ENCODE results near the gene NCAPG.

Gene NCAPG

DNA sequence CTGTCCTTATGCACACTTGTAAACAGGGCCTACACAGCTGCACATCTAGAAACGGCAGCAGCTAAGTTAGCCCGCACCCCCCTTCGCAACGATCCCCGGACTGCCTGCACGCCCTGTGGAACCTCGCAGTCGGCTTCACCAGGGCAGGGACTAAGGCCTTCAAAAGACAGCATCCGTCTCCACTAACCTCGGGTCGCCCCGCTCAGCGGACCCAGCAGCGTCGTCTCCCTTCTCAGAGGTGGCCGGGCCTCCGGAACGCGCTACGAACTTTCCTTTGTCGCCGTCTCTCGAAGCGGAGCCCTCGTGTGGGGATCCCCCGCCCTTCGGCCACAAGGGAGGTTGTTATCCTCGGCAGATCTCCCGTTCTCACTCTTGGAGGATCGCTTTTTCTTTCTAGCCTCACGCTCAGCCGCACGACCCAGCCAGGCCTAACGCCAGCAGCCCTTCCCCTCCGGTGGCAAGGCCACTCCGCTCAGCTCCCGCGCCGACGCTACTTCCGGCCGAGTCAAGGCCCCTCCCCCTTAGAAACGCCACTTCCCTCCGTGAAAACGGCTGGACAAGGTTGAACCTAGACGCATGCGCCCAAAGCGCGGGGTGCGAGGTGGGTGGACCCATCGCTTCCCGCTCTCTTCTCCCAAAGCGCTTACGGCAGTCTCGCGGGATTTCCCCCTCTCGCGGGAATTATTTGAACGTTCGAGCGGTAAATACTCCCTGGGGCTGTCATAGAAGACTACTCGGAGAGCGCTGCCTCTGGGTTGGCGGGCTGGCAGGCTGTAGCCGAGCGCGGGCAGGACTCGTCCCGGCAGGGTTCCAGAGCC lies at the start of gene NCAPG, which contains the start of gene DCAF16:
TSS of gene NCAPG (plus strand) at position 720 of the 818 bp plus-strand sequence. CDS start 99 bp downstream, outside the sequence.
TSS of gene DCAF16 (minus strand) at position 498 of the 818 bp plus-strand sequence. CDS start 6,616 bp downstream, outside the sequence.
- peak; percentile 98 for DNase-seq

GRCh38 chr4:17761062-17761461 lies 49.7 kb upstream of the NCAPG start:
- DNase-seq, result no peak

GRCh38 chr4:17762726-17763125 lies 48.1 kb upstream of the NCAPG start:
- DNase-seq, result peak; percentile 51

GRCh38 chr4:17763416-17763815 lies 47.4 kb upstream of the NCAPG start:
- DNase-seq, result peak; percentile 22

GRCh38 chr4:17763931-17764330 lies 46.8 kb upstream of the NCAPG start:
- peak; percentile 74 for DNase-seq

- no peak for DNase-seq
Measured at GRCh38 chr4:17765514-17766286, 45.1 kb upstream of the NCAPG start.

GRCh38 chr4:17766826-17767458 lies 43.8 kb upstream of the NCAPG start:
- no peak for DNase-seq

GRCh38 chr4:17769406-17770174 lies 41.2 kb upstream of the NCAPG start:
- DNase-seq, result no peak

GRCh38 chr4:17770845-17771244 lies 39.9 kb upstream of the NCAPG start:
- no peak for DNase-seq

DNA sequence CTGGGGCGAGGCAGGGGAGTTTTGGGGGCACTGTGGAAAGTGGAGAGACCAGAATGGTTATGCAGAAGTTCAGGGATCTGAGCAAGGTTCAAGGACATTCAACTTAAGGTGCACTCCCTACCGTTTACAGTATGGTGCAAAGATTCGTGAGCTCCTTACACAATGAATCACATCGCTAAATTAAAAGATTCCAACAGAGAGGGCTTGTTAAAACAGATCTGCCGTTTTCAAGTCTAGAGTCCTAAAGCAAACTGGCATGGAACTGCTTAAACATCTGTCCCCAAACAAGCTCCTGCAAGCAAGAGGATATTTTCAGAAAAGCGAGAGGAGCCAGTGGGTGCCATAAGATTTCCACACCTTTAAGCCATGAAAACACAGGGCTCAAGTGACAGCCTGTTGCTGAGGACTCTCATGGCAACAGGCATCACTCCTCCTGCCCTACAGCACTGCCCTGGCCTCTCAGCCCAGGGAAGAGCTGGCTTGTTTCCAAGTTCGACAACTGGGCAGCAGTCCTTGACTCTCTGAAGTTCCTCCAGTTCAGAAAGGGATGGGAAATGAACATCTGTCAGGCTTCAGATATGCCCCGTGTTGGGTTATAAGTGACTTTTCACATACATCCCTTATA lies 39.4 kb upstream of the NCAPG start:
- DNase-seq, result peak; percentile 49

GRCh38 chr4:17773135-17773698 lies 37.6 kb upstream of the NCAPG start:
- DNase-seq, result peak; percentile 18

- DNase-seq, result no peak
Measured at GRCh38 chr4:17778431-17778830, 32.3 kb upstream of the NCAPG start.

DNA sequence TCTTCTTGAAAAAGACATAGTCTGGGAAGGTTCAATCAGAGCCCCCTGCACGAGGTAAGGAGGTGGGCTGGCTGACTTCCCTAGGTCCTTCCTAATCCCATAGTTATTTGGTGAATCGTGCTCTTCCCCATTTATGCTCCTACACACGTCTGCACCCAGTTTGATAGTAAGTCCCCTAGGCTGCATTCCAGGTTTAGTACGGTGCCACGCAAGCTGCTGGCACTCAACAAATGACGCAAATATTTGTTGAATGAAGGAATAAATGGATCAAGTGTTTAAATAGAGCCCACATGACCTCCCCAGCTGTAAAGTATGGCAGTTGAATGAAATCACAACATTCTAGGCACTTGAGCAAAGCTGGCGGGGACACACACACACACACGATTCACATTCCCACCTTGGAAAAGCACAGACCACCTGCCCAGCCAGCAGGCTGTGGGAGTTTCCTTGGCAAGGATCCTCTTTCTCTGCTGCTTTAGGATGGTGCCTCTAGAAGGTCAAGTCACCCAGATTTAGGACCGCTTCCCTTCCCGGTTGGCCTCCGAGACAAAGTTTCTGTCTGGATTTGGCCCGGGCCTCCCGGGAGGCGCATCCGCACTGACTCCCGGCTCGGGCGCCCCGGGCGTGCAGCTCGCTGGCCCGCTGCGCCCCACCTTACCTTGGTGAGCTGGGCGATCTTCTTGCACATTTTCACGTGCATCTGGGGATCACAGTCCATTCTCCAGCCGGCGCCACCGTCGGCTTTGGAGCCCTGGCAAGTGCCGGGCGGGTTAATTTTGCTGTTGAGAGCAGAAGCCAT lies 30.1 kb upstream of the NCAPG start:
- peak; percentile 60 for DNase-seq

DNA sequence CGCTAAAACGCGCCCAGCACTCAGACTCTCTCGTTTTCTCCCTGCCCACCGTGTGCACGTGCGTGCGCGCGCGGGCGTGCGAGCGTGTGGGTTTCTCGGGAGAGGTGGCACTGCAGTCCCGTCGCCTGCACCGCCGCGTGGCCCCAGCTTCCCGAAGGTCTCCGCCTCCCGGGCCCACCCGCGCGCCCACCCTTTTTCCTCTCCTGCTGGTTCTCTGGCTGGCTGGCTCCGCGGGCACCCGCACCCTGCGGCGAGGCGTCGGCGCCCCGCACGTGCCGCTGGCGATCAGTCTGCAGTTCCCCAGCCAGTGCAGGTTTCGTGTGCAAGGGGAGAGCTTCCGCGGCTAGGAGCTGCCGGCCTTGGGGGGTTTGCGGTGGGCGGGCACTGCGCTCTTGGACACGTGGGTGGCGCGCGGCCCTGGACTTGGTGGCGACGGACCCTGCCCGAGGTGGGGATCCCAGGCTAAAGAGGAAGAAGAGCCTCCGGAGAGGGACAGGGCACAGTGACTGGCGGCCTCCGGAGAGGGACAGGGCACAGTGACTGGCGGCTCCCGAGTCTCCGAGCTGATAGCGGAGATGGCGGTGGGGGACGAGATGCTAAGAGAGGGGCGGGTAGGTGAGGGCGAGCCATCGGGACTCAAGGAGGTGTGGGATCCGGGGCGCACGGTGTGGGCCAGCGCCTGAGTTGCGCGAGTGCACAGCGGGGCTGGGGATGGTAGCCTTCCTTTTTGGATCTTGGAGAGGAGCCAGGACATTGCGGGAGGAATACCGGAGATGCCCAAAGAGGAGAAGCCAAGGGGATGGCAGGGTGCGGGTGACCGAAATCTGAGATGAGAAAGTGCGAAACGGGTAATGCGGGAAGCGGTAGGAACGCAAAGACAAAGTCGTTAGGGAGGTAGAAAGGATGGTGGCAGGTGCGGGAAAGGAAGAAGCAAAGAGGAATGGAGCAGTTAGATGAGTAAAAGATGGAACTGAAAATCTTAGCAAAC lies 29.2 kb upstream of the NCAPG start, which contains the start of gene FAM184B:
TSS of gene FAM184B (minus strand) at position 322 of the 988 bp plus-strand sequence. CDS start 322 bp downstream, outside the sequence.
- DNase-seq, result peak; percentile 70

- peak; percentile 17 for DNase-seq
Measured at GRCh38 chr4:17785858-17786257, 24.9 kb upstream of the NCAPG start.

DNA sequence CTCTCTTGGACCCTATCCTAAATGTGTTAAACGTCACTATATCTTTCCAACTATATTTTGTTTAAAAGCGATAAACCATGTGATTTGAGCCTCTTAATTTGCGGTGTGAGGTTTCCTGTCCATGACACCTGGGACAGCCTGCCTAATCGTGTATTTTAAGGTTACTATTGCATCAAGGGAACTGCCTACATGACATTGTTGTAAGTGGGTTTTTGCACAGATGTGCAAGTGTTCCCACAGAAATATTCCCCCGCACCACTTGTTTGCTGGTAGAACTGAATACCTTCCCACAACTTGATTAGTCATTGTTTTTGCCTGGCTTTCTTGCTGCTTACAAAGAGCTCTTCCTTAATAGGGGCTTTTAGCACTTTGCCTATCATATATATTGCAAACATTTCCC lies 24.2 kb upstream of the NCAPG start:
- no peak for DNase-seq

DNA sequence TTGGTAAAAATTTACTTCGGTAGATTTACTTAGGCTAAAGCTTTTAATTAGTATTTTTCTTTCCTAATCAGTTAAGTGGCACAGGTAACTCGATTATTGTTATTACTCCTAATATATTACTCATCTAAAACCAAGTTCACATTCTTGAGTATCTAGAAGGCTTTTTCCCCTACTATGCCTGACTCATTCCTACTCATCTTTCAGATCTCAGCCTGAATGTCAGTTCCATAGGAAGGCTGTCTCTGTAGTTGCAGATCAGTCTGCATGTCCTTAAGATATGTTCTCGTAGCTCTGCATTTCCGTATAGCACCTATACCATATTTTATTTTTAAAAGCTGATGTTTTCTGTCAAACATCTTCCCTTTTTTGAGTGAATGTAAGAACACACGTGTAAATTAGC lies 23.5 kb upstream of the NCAPG start:
- no peak for DNase-seq

- no peak for DNase-seq
Measured at GRCh38 chr4:17788956-17789355, 21.8 kb upstream of the NCAPG start.

- no peak for DNase-seq
Measured at GRCh38 chr4:17794730-17795129, 16.0 kb upstream of the NCAPG start.

All from NCI-H69 (cell line).